ENCODE data around the gene TIMM17A. TPM values are rescaled to one million over a fixed set of nuclear protein-coding genes. Genes with fewer than 3 reads are reported as not detected.
A peak's percentile ranks its signal among the peaks of the same experiment; 100 is the strongest.
"Not testable (repeated sequence)": the region's sequence is repeated elsewhere in the genome, so short reads cannot be mapped to it uniquely, and the experiment has no call there.

TIMM17A gene
- total RNA-seq, 1 experiment from 2014 or later: 108 TPM

DNA sequence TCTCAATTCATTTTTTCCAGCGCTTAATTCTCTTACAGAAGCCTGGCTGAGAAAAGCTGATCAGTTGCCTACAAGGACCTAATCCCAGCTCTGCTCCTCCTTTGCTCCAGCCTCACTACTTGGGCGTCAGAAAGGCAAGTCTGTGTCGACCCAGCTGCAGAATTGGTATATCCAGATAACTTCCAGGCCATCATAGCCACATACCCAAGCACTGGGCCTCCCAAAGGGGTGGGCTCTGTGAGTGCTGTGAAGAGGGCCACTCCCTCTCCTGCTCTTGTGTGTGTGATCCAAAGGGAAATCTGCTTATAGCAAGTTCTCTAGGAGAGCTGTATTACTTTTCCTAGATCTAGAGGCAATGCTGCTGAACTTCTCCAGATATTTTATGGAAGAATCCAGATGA is 27.0 kb upstream of the TIMM17A start:
- H3K9me3 ChIP-seq (replicated peaks): no peaks in the 10 kb centered on the region
- H3K27me3 ChIP-seq (replicated peaks): no peaks in the 10 kb centered on the region
- no peak for DNase-seq (ENCODE audit: low read depth in 1 of 2, low spot score in 2 of 2)
- H3K4me3 ChIP-seq: no peak overlapping the region
- H3K36me3 ChIP-seq: no peaks in the 10 kb centered on the region
- H3K4me1 ChIP-seq (replicated peaks): peaks cover 12% of the 10 kb centered on the region; the same call in 1 of the 2 replicates
- no peak overlapping the region for H3K27ac ChIP-seq

DNA sequence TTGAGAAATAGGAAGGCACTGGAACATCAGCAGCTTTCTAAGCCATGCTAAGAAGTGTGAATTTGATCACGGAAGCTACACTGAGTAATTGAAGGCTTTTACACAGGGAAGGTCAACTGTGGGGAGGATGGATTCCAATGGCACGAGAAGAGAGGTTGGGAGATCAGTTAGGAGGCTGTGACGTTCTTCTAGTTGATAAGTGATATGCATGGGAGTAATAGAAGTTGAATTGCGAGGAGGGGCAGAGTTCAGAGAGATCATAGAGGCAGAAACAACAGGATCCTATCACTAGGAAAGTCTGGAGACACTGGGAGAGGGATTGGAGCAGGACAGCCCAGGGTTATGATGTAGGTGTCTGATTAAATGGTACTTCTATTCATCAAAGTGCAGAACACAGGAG is 25.2 kb upstream of the TIMM17A start:
- Histone ChIP-seq H3K4me3 (no peak overlapping the region), H3K27me3 (replicated peaks) (no peaks in the 10 kb centered on the region)

GRCh38 chr1:201930803-201931202 is 24.5 kb upstream of the TIMM17A start:
- H3K9me3 ChIP-seq (replicated peaks): no peaks in the 10 kb centered on the region
- no peak for DNase-seq (ENCODE audit: low read depth in 1 of 2, low spot score in 2 of 2)
- no peak overlapping the region for H3K27ac ChIP-seq
- no peaks in the 10 kb centered on the region for H3K36me3 ChIP-seq
- H3K4me1 ChIP-seq (replicated peaks): peaks cover 24% of the 10 kb centered on the region
- H3K27me3 ChIP-seq (replicated peaks): no peaks in the 10 kb centered on the region
- H3K4me3 ChIP-seq: no peak overlapping the region

More for the DNA sequence above, 25.2 kb upstream of the TIMM17A start:
- H3K9me3 ChIP-seq (replicated peaks): no peaks in the 10 kb centered on the region
- no peak overlapping the region for H3K27ac ChIP-seq
- DNase-seq (ENCODE audit: low read depth in 1 of 2, low spot score in 2 of 2): no peak
- no peaks in the 10 kb centered on the region for H3K36me3 ChIP-seq
- peaks cover 24% of the 10 kb centered on the region for H3K4me1 ChIP-seq (replicated peaks)

DNA sequence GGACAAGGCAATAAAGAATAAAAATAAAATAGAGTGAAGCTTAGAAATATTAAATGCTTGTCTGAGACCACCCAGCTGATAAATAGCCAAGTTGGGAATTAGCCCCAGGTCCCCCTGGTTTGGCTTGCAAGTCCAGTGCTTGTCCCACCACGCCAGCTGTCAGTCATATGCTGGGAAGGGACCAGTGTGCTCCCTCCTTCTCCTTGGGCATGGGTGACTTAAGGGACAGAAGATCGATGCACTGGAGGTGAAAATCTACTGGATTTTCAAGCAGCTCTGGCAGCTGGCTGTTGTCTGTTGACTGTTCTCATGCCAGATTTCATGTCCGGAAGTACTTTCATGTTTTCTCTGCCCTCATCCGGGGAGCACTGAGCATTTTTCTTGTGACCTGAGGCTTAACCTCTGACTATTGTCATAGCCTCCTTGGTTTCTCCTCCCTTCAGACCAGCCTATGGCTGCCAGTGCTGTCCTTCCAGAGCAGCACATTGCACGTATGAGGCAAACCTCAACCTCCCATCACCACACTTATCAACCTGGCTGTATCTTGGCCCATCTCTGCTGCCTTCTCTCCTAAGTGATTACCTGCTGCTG is 21.4 kb upstream of the TIMM17A start:
- peaks cover 34% of the 10 kb centered on the region for H3K4me1 ChIP-seq (replicated peaks)
- 0 out of 2 replicates have a peak overlapping the region, but pooled peaks have one; percentile 27 for H3K27ac ChIP-seq
- no peaks in the 10 kb centered on the region for H3K36me3 ChIP-seq
- peak in 1 of 2 experiments; percentile 38 for DNase-seq (ENCODE audit: low read depth in 1 of 2, low spot score in 2 of 2)
- no peaks in the 10 kb centered on the region for H3K9me3 ChIP-seq (replicated peaks)
- no peak overlapping the region for H3K4me3 ChIP-seq
- H3K27me3 ChIP-seq (replicated peaks): no peaks in the 10 kb centered on the region

- Histone ChIP-seq H3K9me3 (replicated peaks) (no peaks in the 10 kb centered on the region), H3K27ac (peak overlapping the region; percentile 86), H3K36me3 (no peaks in the 10 kb centered on the region), H3K4me3 (no peak overlapping the region), H3K4me1 (replicated peaks) (peaks cover 32% of the 10 kb centered on the region), H3K27me3 (replicated peaks) (no peaks in the 10 kb centered on the region)
- DNase-seq (ENCODE audit: low read depth in 1 of 2, low spot score in 2 of 2): peak in 1 of 2 experiments; percentile 85
Measured at GRCh38 chr1:201937624-201938213, 17.6 kb upstream of the TIMM17A start.

DNA sequence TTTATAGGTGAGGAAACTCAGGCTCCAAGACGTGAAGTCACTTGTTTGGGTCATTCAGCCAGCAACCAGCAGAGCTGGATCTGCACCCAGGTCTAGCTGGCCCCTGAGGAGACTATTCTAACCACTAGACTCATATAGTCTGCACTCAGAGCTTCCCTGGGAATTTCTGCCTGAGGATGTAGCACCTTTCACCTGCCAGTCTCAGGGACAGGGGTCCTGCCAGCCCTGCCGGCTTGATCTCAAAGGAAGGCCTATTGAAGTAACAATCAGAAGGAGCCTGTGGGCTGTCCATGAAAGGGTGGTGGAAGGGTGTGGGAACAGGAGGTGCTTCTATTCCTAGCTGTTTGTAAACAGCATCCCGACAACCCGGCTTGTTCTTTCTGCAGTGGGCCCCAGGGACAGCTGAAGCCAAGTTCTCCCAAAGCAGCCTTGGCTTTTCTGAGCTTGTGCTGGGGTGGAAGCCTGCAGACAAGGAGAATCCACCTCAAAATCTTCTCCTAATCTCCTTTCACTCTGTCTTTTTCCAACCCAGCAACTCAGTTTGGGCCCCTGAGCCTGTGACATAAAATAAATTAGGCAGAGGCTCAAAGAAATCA is 16.8 kb upstream of the TIMM17A start:
- Histone ChIP-seq H3K27me3 (replicated peaks) (no peaks in the 10 kb centered on the region), H3K9me3 (replicated peaks) (no peaks in the 10 kb centered on the region), H3K4me1 (replicated peaks) (peaks cover 32% of the 10 kb centered on the region), H3K4me3 (no peak overlapping the region), H3K27ac (peak overlapping the region; percentile 86), H3K36me3 (no peaks in the 10 kb centered on the region)
- peak in 1 of 2 experiments; percentile 34 for DNase-seq (ENCODE audit: low read depth in 1 of 2, low spot score in 2 of 2)

DNA sequence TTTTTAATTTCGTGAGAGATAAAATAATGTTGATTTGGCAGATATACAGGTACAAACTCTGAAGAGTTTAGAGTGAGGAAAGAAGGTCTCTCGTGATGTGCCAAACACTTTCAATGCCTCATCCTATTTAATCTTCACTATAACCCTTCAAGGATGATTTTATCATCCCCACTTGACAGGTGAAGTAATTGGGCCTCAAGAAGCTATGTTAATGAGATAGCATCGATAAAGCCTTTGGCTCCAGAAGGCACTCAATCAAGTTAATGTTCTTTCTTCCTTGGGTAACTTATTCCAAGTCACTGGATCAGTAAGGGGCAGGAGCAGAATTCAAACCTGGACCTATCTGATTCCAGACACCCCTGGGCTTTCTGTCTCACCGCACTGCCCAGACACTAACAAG is 16.2 kb upstream of the TIMM17A start:
- Histone ChIP-seq H3K9me3 (replicated peaks) (no peaks in the 10 kb centered on the region), H3K27ac (no peak overlapping the region)

DNA sequence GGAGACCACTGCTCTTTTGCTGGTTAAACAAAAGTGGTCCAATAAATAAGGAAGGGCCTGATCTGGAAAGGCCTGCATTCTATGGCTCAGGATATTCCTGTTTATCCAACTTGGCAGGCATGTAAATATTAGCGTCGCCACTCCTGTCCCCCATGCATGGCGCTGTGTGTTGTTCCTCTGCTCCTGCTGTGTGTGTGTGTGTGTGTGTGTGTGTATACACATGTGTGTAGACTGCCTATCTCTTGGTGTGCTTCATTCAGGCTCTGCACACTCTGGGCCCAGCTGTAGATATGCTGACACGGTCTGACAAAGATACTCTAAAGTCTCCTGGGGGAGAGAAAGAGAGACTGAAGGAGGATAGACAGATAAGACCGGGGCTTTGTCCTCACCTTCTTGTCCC is 15.7 kb upstream of the TIMM17A start:
- Histone ChIP-seq H3K27ac (no peak overlapping the region), H3K27me3 (replicated peaks) (no peaks in the 10 kb centered on the region), H3K36me3 (no peaks in the 10 kb centered on the region), H3K9me3 (replicated peaks) (no peaks in the 10 kb centered on the region), H3K4me1 (replicated peaks) (peaks cover 22% of the 10 kb centered on the region), H3K4me3 (no peak overlapping the region)
- no peak for DNase-seq (ENCODE audit: low read depth in 1 of 2, low spot score in 2 of 2)

More for the DNA sequence above, 16.2 kb upstream of the TIMM17A start:
- Histone ChIP-seq H3K4me3 (no peak overlapping the region), H3K27me3 (replicated peaks) (no peaks in the 10 kb centered on the region), H3K4me1 (replicated peaks) (peaks cover 26% of the 10 kb centered on the region), H3K36me3 (no peaks in the 10 kb centered on the region)
- DNase-seq (ENCODE audit: low read depth in 1 of 2, low spot score in 2 of 2): no peak

- peaks cover 26% of the 10 kb centered on the region for H3K4me1 ChIP-seq (replicated peaks)
- not testable (repeated sequence) for H3K27ac ChIP-seq; H3K9me3 ChIP-seq (replicated peaks); H3K36me3 ChIP-seq; H3K4me3 ChIP-seq; H3K27me3 ChIP-seq (replicated peaks); DNase-seq (ENCODE audit: low read depth in 1 of 2, low spot score in 2 of 2)
Measured at GRCh38 chr1:201940316-201940715, 15.0 kb upstream of the TIMM17A start.

GRCh38 chr1:201941420-201942128 is 13.7 kb upstream of the TIMM17A start:
- Histone ChIP-seq H3K4me3 (no peak overlapping the region), H3K27ac (no peak overlapping the region), H3K27me3 (replicated peaks) (no peaks in the 10 kb centered on the region), H3K9me3 (replicated peaks) (no peaks in the 10 kb centered on the region), H3K36me3 (no peaks in the 10 kb centered on the region), H3K4me1 (replicated peaks) (peaks cover 37% of the 10 kb centered on the region)
- no peak for DNase-seq (ENCODE audit: low read depth in 1 of 2, low spot score in 2 of 2)

GRCh38 chr1:201942129-201942495 is 13.2 kb upstream of the TIMM17A start:
- H3K36me3 ChIP-seq: no peaks in the 10 kb centered on the region
- no peaks in the 10 kb centered on the region for H3K27me3 ChIP-seq (replicated peaks)
- H3K27ac ChIP-seq: no peak overlapping the region
- H3K9me3 ChIP-seq (replicated peaks): no peaks in the 10 kb centered on the region
- peaks cover 42% of the 10 kb centered on the region for H3K4me1 ChIP-seq (replicated peaks)
- no peak overlapping the region for H3K4me3 ChIP-seq
- DNase-seq (ENCODE audit: low read depth in 1 of 2, low spot score in 2 of 2): no peak

- no peak for DNase-seq (ENCODE audit: low read depth in 1 of 2, low spot score in 2 of 2)
- Histone ChIP-seq H3K4me3 (no peak overlapping the region), H3K27ac (no peak overlapping the region), H3K9me3 (replicated peaks) (no peaks in the 10 kb centered on the region), H3K36me3 (no peaks in the 10 kb centered on the region), H3K4me1 (replicated peaks) (peaks cover 32% of the 10 kb centered on the region), H3K27me3 (replicated peaks) (no peaks in the 10 kb centered on the region)
Measured at GRCh38 chr1:201944002-201944401, 11.3 kb upstream of the TIMM17A start.

- H3K4me1 ChIP-seq (replicated peaks): peaks cover 29% of the 10 kb centered on the region
- no peaks in the 10 kb centered on the region for H3K36me3 ChIP-seq
- no peaks in the 10 kb centered on the region for H3K9me3 ChIP-seq (replicated peaks)
- no peak for DNase-seq (ENCODE audit: low read depth in 1 of 2, low spot score in 2 of 2)
- H3K27me3 ChIP-seq (replicated peaks): no peaks in the 10 kb centered on the region
- H3K4me3 ChIP-seq: no peak overlapping the region
- no peak overlapping the region for H3K27ac ChIP-seq
Measured at GRCh38 chr1:201944639-201945038, 10.7 kb upstream of the TIMM17A start.

DNA sequence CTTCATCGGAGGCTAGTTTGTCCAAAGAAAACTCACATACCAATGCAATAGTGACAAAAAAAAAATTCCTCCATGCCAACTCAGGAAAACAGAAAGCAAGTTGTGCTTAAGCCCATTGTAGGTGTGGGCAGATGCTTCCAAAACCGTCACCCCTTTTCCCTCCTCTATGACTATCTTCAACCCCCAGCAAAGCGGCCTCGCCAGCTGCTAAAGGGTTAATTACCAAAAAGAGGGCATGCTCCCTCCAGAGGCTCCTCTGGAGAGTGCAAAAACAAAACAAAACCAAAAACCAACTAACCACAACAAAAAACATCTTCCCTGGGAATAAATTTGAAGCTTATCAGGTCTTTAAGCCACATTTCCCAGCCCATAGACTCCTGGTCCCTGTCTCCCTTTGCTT is 10.1 kb upstream of the TIMM17A start:
- Histone ChIP-seq H3K27ac (no peak overlapping the region), H3K4me1 (replicated peaks) (peaks cover 29% of the 10 kb centered on the region), H3K4me3 (peak overlapping the region; percentile 35), H3K36me3 (no peaks in the 10 kb centered on the region), H3K27me3 (replicated peaks) (no peaks in the 10 kb centered on the region), H3K9me3 (replicated peaks) (no peaks in the 10 kb centered on the region)
- DNase-seq (ENCODE audit: low read depth in 1 of 2, low spot score in 2 of 2): peak in 1 of 2 experiments; percentile 33

Measured in SJSA1 (cell line).